ENCODE data around the gene ARID1B. TPM values are rescaled to one million over a fixed set of nuclear protein-coding genes. Genes with fewer than 3 reads are reported as not detected.

The ARID1B gene
- total RNA-seq, 1 donor from 2014 or later: 75.4 TPM

DNA sequence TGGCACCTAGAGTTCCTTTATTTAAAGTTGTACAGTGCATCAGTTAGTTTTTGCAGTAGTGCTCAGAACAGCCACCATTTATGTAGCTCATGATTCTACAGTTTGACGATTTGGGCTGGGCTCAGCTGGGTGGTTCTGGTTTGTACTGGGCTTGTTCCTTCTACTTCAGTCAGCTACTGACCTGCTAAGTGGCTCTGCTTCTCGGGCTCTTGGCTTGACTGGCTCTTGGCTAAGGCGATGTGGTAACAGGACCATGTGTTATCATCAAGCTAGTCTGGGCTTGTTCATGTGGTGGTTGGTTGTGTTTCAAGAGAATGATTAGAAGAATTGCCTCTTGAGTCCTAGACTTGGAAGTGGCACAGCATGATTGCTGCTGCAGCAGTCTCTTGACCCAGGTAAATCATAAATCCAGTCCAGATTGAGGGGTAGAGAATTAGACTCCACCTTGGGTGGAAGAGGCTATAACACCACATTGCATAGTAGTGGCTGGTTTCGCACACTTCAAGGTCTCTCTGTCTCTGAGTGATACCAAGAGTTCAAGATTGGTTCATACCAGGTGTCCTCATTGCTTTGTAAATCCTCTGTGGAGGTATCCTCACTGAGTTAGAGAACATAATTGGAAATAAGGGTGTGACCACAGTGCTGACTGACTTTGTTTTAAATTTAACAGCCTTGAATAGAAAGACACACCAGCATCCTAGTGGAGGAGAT lies 253.0 kb downstream of the ARID1B start:
- Histone ChIP-seq H3K27ac (ENCODE audit: low read depth, low read length) (no peak overlapping the region), H3K4me3 (ENCODE audit: insufficient read depth, low read depth, low read length) (no peak overlapping the region), H3K79me2 (ENCODE audit: insufficient read depth, low read length) (peaks cover 95% of the 10 kb centered on the region), H3K36me3 (ENCODE audit: insufficient read depth, low read length) (no peaks in the 10 kb centered on the region), H3K9ac (ENCODE audit: low read length) (no peak overlapping the region), H3K4me1 (ENCODE audit: insufficient read depth, low read length) (no peaks in the 10 kb centered on the region), H3K9me3 (ENCODE audit: insufficient read depth, low read depth, low read length) (no peaks in the 10 kb centered on the region), H3K4me2 (ENCODE audit: low read length) (no peak overlapping the region), H4K20me1 (ENCODE audit: insufficient read depth, low read length) (peaks cover 35% of the 10 kb centered on the region), H2AFZ (ENCODE audit: low read depth, low read length) (no peak overlapping the region), H3K27me3 (ENCODE audit: insufficient read depth, low read length) (no peaks in the 10 kb centered on the region)
- no peak for DNase-seq (ENCODE audit: low read depth)
- Mint-ChIP-seq H3K4me1 (ENCODE audit: low read depth, unreplicated experiment) (peaks cover 23% of the 10 kb centered on the region), H3K9me3 (ENCODE audit: unreplicated experiment) (peaks cover 9% of the 10 kb centered on the region), H3K27me3 (ENCODE audit: low read depth, unreplicated experiment) (no peaks in the 10 kb centered on the region), H3K36me3 (ENCODE audit: low read depth, unreplicated experiment) (peaks cover 10% of the 10 kb centered on the region), H3K4me3 (ENCODE audit: unreplicated experiment) (no peak overlapping the region), H3K27ac (ENCODE audit: unreplicated experiment) (no peak overlapping the region)
- no peak for FAIRE-seq
- TF ChIP-seq, protein P1, sequence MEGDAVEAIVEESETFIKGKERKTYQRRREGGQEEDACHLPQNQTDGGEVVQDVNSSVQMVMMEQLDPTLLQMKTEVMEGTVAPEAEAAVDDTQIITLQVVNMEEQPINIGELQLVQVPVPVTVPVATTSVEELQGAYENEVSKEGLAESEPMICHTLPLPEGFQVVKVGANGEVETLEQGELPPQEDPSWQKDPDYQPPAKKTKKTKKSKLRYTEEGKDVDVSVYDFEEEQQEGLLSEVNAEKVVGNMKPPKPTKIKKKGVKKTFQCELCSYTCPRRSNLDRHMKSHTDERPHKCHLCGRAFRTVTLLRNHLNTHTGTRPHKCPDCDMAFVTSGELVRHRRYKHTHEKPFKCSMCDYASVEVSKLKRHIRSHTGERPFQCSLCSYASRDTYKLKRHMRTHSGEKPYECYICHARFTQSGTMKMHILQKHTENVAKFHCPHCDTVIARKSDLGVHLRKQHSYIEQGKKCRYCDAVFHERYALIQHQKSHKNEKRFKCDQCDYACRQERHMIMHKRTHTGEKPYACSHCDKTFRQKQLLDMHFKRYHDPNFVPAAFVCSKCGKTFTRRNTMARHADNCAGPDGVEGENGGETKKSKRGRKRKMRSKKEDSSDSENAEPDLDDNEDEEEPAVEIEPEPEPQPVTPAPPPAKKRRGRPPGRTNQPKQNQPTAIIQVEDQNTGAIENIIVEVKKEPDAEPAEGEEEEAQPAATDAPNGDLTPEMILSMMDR (IDR thresholded peaks at IDR 0.05; ENCODE audit: insufficient read depth, low read depth, low read length): no peak
- no peak for TF ChIP-seq EZH2 (IDR thresholded peaks at IDR 0.05; ENCODE audit: insufficient read depth, low read length)

DNA sequence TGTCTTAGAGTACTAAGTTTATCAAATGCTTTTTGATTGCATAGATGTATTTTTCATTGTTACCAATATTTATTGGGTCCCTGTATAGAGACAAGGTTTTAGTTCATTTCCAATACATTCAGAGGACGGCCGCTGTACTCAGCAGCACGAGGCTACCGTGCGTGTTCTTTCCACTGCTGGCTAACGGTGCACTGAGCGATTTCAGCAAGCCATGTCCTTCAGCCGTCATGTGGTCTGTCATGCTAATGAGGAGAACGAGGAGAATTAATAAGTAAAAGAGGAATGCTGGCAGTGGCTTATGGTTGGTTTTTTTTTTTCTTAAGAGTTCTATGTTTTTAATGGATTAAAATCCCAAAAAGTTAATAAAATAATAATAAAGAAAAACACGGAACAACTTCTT lies 253.6 kb downstream of the ARID1B start:
- H3K27me3 ChIP-seq (ENCODE audit: insufficient read depth, low read length): no peaks in the 10 kb centered on the region
- H3K4me1 Mint-ChIP-seq (ENCODE audit: low read depth, unreplicated experiment): peaks cover 18% of the 10 kb centered on the region
- no peak overlapping the region for H3K27ac Mint-ChIP-seq (ENCODE audit: unreplicated experiment)
- peaks cover 6% of the 10 kb centered on the region for H3K9me3 Mint-ChIP-seq (ENCODE audit: unreplicated experiment)
- no peak overlapping the region for H2AFZ ChIP-seq (ENCODE audit: low read depth, low read length)
- no peak overlapping the region for H3K4me3 ChIP-seq (ENCODE audit: insufficient read depth, low read depth, low read length)
- peaks cover 8% of the 10 kb centered on the region for H3K36me3 Mint-ChIP-seq (ENCODE audit: low read depth, unreplicated experiment)
- DNase-seq (ENCODE audit: low read depth) (no peak), FAIRE-seq (no peak)
- peaks cover 95% of the 10 kb centered on the region for H3K79me2 ChIP-seq (ENCODE audit: insufficient read depth, low read length)
- no peak overlapping the region for H3K4me2 ChIP-seq (ENCODE audit: low read length)
- no peak overlapping the region for H3K9ac ChIP-seq (ENCODE audit: low read length)
- H3K9me3 ChIP-seq (ENCODE audit: insufficient read depth, low read depth, low read length): no peaks in the 10 kb centered on the region
- no peak for TF ChIP-seq EZH2 (IDR thresholded peaks at IDR 0.05; ENCODE audit: insufficient read depth, low read length)
- TF ChIP-seq, protein P1 (IDR thresholded peaks at IDR 0.05; ENCODE audit: insufficient read depth, low read depth, low read length): no peak
- H3K4me3 Mint-ChIP-seq (ENCODE audit: unreplicated experiment): no peak overlapping the region
- H3K4me1 ChIP-seq (ENCODE audit: insufficient read depth, low read length): no peaks in the 10 kb centered on the region
- no peak overlapping the region for H3K27ac ChIP-seq (ENCODE audit: low read depth, low read length)
- H4K20me1 ChIP-seq (ENCODE audit: insufficient read depth, low read length): peaks cover 29% of the 10 kb centered on the region
- H3K36me3 ChIP-seq (ENCODE audit: insufficient read depth, low read length): no peaks in the 10 kb centered on the region
- H3K27me3 Mint-ChIP-seq (ENCODE audit: low read depth, unreplicated experiment): no peaks in the 10 kb centered on the region

DNA sequence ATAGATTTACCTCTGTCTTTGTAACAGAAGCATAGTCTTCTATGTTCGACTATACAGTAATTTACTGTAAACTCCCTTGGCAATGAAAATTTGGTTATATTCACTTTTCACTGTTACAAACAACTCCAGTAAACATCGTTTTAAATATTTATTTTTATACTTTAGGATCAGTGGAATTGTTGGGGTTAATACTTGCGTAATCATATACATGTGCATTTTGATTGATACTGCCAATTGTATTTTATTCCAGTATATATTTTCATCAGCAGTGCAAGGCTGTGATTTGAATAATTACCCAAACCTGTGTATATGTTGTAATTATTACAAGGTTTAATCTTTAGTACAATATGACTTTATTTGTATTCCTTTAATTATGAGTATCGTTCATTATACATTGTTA lies 255.7 kb downstream of the ARID1B start:
- H3K27me3 ChIP-seq (ENCODE audit: insufficient read depth, low read length): no peaks in the 10 kb centered on the region
- peaks cover 3% of the 10 kb centered on the region for H3K36me3 Mint-ChIP-seq (ENCODE audit: low read depth, unreplicated experiment)
- peak overlapping the region; percentile 51 for H3K4me3 ChIP-seq (ENCODE audit: insufficient read depth, low read depth, low read length)
- H3K27ac ChIP-seq (ENCODE audit: low read depth, low read length): no peak overlapping the region
- H3K9ac ChIP-seq (ENCODE audit: low read length): peak overlapping the region; percentile 80
- H2AFZ ChIP-seq (ENCODE audit: low read depth, low read length): no peak overlapping the region
- no peak overlapping the region for H3K4me3 Mint-ChIP-seq (ENCODE audit: unreplicated experiment)
- peaks cover 83% of the 10 kb centered on the region for H3K79me2 ChIP-seq (ENCODE audit: insufficient read depth, low read length)
- TF ChIP-seq, protein P1 (IDR thresholded peaks at IDR 0.05; ENCODE audit: insufficient read depth, low read depth, low read length): no peak
- no peak for TF ChIP-seq EZH2 (IDR thresholded peaks at IDR 0.05; ENCODE audit: insufficient read depth, low read length)
- no peaks in the 10 kb centered on the region for H3K27me3 Mint-ChIP-seq (ENCODE audit: low read depth, unreplicated experiment)
- no peaks in the 10 kb centered on the region for H3K36me3 ChIP-seq (ENCODE audit: insufficient read depth, low read length)
- H3K9me3 ChIP-seq (ENCODE audit: insufficient read depth, low read depth, low read length): no peaks in the 10 kb centered on the region
- DNase-seq (ENCODE audit: low read depth) (no peak), FAIRE-seq (no peak)
- peak overlapping the region; percentile 88 for H3K4me2 ChIP-seq (ENCODE audit: low read length)
- H3K27ac Mint-ChIP-seq (ENCODE audit: unreplicated experiment): no peak overlapping the region
- peaks cover 18% of the 10 kb centered on the region for H3K4me1 Mint-ChIP-seq (ENCODE audit: low read depth, unreplicated experiment)
- peaks cover 3% of the 10 kb centered on the region for H3K9me3 Mint-ChIP-seq (ENCODE audit: unreplicated experiment)
- no peaks in the 10 kb centered on the region for H3K4me1 ChIP-seq (ENCODE audit: insufficient read depth, low read length)
- peaks cover 31% of the 10 kb centered on the region for H4K20me1 ChIP-seq (ENCODE audit: insufficient read depth, low read length)

Data from astrocyte (in vitro differentiated cells and primary cell).